Amygdala (tissue), 56 donors: ENCODE results near the gene SALL4.
A peak's percentile ranks its signal among the peaks of the same experiment; 100 is the strongest.
"Not testable (repeated sequence)": the region's sequence is repeated elsewhere in the genome, so short reads cannot be mapped to it uniquely, and the experiment has no call there.

ENCODE experiments used
- DNase-seq, 56 donors: peaks; one replicate each; lab custom pipeline; 2025; lab: John Stamatoyannopoulos, UW

The SALL4 gene

DNA sequence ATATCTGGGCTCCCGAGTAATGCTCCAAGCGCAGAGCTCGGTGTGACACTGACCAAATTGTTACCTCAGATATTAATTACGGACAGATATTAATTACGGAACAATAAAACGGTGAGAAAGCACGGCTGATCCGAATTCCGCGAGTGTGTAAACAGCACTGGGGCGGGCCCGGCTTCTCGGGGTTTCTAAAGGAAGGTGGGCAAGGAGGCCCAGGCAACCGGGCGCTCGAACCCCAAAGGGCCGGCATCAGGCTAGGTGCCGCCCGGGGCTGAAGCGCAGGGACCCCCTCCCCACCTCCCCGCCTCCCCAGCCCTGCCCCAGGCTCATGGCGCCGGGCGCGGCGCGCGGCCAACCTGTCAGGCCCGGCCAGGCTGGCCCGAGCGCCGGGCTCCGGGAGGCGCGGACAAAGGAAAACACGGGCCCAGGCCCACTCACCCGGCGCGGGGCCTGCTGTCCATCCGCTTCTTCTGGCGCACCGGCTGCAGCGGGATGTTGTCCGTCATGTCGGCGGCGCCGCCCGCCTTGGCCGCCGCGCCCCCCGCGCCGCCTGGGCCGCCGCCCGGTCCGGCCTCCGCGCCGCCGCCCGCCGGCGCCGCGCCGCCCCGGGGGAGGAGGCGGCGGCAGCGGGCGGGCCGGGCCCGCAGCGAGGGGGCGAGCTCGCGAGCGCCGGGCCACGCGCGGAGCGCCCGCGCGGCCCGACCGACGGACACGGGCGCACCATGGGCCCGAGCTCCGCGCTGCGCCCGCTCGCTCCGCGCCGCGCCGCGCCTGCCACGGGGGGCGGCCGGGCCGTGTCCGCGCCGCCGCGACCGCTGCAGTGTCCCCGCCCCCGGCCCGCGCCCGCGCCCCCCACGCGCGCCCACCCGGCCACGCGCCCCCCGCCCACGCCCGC lies 34.2 kb downstream of the SALL4 start, which contains the start of gene ATP9A:
Gene ATP9A, minus strand, starts transcription at position 524 of the 892 bp plus-strand sequence. Its CDS starts 21 bp downstream, at position 503.
- peak in 28 of 56 donors; percentile 6 to 66 (median 32) for DNase-seq

DNA sequence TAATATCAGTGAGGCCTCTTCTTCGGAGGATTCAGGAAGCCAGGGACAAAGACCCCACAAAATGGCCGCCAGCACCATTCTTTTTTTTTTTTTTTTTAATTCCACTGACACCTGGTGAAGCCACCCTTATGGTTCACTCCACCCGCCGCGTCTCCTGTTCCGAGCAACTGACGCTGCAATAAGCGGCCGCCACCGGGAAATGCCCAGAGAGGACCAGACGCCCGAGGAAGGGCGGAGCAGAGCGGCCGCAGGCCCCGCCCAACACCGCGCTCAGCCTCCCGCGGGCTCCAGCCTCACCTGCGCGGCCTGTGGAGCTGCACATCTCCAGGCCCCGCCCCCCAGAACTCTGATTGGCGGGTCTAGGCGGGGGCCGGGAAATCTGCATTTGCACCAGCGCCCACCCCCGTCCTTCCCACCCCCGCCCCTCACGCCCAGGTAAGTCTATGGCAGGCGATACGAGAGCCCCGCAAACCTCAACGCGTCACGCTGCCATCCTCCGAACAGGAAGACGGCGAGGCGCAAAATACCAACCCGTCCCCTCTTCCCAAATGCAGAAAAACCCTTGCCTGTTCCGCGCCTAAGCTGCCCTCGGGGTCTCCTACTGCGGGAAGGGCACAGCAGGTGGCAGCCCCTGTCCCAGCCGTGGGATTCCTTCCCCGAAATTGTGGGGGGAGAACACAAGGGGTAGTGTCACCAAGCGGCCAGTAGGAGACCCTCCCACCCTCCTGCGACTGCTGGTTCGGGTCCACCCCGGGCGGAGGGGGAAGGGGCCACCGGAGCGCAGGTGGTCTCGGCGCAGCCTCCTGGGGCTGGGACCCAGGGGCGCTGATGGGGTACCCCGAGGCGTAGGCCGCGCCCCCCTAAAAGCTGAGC lies 35.1 kb downstream of the SALL4 start:
- DNase-seq: peak in 47 of 56 donors; percentile 19 to 84 (median 67)

DNA sequence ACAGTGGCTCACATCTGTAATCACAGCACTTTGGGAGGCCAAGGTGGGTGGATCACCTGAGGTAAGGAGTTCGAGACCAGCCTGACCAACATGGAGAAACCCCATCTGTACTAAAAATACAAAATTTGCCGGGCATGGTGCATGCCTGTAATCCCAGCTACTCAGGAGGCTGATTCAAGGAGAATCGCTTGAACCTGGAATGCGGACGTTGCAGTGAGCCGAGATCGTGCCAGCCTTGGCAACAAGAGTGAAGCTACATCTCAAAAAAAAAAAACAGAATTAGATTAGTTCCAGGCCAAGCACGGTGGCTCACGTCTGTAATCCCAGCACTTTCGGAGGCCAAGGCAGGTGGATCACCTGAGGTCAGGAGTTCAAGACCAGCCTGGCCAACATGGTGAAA lies 36.9 kb downstream of the SALL4 start:
- not testable (repeated sequence) for DNase-seq

DNA sequence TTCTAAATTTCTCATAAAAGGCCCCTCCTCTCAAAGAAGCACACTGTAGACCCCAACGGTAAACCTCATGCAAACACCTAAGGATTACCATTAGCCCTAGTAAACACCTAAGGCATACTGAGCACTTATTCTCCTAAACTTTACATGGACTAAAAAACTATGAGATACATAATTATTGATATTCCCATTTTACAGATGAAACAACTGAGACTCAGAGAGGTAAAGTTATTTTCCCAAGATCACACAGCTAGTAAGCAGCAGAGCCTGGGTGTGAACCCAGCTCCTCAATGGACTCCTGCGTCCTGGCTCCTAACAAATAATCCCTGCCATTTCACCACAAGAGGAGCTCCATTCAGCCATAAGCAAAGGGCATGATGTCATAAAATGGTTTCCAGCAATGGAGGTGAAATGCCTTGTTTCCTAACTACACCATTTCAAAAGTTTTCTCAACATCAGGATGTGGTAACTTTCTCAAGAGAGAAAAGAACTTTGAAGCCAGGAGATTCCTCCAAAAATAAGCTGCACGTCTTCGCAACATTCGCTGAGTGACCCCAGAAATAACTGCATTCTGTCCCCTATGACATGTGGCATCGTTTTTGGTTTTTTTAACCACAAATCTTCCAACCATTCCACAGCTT lies 38.2 kb downstream of the SALL4 start:
- no peak for DNase-seq

DNA sequence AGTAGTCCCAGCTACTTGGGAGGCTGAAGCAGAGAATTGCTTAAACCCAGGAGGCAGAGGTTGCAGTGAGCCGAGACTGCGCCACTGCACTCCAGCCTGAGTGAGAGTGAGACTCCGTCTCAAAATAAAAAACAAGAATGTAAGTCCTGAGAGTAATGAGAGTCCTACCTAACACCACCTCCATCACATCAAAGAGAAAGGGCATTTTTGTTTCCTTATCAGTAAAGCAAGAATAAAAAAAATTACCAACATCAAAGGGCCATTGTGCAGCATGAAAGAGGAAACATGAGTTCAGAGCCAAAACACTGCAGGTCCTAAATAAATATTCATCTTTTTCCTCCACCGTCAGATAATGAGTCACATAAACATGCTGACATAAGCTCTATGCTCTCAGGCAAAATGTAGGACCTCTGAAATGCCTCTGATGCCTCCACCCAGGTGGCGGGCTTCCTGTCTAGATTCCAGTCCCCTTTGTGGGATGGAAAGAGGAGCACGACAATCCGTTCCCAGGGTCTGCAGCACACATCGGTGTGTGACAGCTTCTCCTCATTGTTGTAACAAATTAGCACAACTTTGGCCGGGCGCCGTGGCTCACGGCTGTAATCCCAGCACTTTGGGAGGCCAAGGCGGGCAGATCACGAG lies 41.3 kb downstream of the SALL4 start:
- peak in 2 of 56 donors; percentile 5 to 18 for DNase-seq

DNA sequence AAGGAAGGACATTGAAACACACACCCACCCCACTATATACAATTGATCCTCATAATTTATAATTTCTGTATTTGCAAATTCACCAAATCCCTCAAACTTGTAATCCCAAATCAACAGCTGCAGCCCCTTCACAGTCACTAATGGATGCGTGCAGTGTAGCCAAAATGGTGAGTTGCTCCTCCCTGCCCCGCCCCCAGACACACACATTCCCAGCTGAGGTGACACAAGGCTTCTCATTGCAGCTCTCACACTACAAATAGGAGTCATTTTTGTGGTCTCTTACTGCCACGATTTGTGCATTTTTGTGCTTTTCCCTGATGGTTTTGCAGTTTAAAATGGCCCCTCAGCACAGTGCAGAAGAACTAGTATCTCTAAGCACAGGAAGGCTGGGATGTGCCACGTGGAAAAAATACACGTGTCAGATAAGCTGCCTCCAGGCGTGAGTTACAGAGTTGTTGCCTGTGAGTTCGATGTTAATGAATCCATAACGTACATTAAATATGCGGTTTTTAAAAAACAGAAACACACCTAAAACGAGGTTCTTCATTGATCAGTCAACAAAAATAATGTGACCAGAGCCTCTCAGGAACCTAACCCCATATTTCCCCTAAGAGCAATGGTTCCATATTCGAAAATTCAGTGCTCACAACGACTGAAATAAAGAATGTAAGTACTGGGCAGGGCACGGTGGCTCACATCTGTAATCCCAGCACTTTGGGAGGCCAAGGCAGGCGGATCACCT lies 42.4 kb downstream of the SALL4 start:
- DNase-seq: peak in 1 of 56 donors; percentile 5

DNA sequence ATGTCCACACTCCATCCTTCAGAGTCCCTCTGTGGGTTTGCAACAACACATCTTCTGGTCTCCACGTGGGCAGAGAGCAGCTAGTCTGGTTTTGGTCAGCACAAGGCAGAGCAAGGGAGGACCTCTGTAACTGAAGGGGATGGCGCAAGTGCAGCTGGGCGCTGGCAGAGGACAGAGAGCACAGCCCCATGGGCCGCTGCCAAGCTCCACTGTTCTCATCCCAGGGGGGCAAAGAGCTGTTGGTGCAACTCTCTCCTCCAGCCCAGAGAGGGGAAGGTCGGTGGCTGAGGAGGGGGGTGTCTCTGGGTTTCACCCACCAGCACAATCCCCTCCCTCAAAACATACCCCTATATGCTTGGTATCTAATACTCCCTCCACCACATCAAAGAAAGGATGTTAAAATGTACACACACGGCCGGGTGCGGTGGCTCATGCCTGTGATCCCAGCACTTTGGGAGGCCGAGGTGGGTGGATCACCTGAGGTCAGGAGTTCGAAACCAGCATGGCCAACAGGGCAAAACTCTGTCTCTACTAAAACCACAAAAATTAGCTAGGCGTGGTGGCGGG lies 43.3 kb downstream of the SALL4 start:
- peak in 46 of 56 donors; percentile 24 to 83 (median 62) for DNase-seq

DNA sequence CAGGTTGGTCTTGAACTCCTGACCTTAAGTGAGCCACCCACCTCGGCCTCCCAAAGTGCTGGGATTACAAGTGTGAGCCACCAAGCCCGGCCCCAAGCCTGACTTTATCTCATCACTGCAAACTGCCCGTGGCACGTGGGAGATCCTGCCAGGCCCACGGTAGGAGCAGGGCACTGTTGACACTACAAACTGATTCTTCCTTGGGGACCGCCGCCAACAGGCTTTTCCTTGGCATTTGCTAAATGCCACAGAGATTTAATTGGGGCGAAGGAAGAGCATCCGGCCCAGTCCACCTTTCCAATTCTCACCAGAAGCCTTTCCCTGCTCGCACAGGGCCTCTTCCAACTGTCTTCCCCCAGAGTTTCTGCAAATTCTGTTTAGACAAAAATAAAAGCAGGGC lies 45.1 kb downstream of the SALL4 start:
- peak in 3 of 56 donors; percentile 5 to 16 (median 8) for DNase-seq

DNA sequence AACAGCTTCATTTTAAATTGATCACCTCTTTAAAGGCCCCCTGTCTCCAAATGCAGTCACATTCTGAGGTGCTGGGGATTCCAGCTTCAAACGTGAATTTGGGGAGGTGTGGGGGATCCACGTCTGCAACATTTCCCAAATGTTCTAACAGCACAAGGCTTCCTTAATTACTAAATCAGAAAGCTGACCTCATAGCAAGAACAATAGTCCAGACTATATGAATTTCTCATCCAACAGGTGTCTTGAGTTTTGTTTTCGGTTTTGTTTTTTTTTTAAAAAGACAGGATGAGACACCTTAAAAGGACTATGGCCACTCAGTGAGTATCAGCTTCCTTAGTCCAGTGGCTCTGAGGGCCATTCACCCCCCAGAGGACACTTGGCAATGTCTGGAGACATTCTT lies 45.7 kb downstream of the SALL4 start:
- DNase-seq: no peak

DNA sequence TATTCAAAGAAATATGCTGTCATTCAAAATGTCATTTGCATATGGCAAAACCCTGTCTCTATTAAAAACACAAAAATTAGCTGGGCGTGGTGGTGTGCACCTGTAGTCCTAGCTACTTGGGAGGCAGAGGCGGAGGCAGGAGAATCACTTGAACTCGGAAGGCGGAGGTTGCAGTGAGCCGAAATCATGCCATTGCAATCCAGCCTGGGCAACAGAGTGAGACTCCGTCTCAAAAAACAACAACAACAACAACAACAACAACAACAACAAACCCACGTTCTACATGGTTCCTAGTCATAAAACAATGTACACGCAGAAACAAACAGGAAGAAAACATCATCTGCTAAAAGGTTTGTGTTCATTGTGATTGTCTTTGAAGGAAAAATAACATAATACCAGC lies 49.1 kb downstream of the SALL4 start:
- DNase-seq: not testable (repeated sequence)

DNA sequence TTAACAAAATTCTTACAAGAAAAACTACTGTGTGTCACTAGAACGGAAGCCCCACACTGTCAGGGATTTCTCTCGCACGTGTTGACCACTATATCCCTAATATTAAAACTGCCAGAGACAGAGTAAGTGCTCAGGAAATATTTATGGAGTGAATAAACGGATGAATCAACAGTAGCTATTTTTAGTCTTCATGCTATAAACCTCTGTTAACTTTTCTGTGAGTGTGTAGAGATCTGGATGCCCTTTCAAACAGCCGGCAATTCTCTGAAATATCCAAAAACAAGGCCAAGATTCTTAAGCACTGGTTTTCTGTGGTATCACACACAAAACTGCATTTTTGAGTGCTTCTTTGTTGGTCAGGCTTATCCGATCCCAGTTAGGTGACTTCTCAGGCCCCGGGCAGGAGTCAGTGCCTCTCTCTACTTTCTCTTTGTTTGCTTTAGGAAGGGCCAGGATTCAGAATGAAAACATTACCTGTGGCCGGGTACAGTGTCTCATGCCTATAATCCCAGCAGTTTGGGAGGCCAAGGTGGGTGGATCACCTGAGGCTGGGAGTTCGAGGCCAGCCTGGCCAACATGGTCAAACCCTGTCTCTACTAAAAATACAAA lies 49.9 kb downstream of the SALL4 start:
- DNase-seq: no peak

DNA sequence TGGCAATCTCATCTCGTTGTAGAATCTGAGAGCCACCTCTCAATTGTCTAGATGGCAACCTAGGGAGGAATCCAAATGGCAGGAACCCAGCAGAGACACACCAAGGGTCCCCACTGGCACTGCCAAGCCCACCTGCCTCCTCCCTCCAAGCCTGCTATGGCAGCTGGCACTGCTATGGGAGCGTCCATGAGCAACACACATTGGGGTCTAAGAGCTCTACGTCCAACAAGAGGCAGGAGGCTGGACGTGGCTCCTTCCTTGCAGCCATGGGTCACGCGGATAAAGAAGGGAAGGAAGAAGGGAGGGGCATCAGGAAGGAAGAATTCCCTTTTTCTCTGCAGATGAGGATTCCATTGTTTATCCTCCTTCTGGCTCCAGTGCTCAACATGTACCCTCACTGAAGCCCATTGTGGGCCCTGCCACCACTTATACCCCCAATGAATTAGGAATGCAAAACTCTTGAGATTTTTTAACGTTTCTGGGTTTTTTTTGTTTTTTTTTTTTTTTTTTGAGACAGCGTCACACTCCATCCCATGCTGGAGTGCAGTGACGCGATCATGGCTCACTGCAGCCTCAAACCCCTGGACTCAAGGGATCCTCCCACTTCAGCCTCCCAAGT lies 51.4 kb downstream of the SALL4 start:
- no peak for DNase-seq

DNA sequence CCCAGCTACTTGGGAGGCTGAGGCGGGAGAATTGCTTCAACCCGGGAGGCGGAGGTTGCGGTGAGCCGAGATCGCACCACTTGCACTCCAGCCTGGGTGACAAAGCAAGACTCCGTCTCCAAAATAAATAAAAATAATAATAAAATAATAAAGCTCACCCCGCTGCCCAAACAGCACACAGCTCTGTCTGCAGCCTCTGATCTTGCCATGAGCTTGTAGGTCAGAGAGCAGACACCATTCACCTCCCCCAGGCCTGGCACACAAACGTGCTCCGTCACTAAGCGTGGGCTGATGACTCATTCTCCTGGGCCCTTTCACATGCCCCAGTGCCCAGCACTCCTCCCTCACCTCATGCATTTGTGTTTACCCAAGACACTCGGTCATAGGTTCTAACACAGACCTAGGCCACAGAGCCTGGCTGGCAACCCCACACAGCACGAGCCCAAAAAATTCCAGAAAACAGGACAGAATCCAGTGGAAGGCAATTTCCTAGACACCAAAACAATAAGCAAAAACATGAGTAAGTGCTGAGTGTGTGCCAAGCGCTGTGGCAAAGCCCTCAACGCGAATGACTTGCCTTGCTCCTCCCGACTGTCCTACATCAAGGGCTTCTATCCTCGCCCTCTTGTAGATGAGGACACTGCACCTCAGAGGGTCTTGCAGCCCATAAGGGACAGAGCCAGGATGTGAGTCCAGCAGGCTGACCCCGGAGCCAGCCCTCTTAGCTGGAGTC lies 52.1 kb downstream of the SALL4 start:
- peak in 38 of 56 donors; percentile 23 to 84 (median 51) for DNase-seq

DNA sequence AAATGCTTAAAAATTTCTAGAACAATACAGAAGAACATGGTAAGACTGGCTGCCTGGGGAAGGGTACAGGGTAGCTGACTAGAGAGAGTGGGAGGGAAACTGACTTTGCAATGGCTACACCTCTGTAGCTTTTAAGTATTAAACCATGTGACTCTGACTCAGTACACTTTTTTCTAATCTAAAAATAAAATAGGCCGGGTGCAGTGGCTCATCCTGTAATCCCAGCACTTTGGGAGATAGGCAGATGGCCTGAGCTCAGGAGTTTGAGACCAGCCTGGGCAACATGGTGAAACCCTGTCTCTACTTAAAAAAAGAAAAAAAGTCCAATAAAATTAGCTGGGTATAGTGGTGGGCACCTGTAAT lies 52.7 kb downstream of the SALL4 start:
- no peak for DNase-seq

DNA sequence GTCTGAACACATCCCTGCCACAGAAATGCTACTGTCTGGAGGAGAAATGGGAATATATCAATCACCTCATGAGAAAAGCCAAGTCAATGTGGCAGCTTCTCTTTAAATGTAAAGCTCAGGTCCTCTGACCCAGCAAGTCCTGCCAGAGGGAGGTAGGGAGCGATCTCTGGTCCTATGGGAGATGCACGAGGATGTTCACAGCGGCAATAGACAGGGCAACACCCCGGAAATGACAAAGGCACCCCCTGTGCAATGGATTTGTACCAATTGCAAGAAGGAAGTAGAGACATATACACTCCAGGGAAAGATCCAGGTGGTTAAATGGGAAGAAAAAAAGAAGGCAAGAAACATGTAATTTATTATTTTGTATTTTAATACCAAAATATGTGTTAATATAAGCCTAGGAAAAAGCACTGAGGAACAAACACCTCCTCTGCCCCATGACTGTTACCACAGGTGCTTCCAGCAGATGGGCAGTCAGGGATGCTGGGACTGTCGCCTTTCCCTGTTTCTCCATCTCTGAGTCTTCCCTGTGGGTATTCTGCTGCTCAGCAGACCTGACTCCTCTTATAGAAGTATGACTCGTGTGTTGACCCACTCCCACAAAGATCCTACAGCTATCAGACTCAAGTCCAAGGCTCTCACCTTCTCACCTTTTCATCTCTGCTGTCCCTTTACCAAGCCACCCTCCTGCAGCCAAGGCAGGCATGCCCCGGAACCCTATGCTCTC lies 55.0 kb downstream of the SALL4 start:
- DNase-seq: no peak

DNA sequence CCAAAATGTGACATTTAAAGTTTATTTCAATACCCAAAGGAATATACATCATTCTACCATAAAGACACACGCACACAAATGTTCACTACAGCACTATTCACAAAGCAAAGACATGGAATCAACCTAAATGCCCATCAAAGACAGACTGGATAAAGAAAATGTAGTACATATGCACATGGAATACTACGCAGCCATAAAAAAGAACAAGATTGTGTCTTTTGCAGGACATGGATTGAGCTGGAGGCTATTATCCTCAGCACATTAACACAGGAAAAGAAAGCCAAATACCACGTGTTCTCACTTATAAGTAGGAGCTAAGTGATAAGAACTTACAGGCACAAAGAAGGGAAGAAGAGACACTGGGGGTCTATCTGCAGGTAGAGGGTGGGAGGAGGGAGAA lies 56.5 kb downstream of the SALL4 start:
- no peak for DNase-seq

DNA sequence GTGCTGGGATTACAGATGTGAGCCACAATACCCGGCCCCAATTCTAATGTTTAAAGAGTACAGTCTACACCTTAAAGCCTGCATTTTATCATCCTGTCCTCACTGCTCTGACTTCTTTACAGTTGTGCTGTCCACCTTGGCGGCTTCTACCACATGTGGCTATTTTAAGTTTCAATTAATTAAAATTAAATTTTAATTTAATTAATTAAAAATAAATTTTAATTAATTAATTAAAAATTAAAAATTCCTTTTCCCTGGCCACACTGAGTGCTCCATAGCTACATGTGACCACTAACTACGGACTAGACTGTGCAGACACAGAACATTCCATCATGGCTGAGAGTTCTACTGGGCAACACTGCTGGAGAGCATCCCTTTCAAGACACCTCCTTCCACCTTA lies 61.5 kb downstream of the SALL4 start:
- DNase-seq: no peak
